ENCODE results near the gene F5. TPM values are rescaled to one million over a fixed set of nuclear protein-coding genes. Genes with fewer than 3 reads are reported as not detected.

F5 gene
- total RNA-seq, 1 donor from 2014 or later: 58.0 TPM

DNA sequence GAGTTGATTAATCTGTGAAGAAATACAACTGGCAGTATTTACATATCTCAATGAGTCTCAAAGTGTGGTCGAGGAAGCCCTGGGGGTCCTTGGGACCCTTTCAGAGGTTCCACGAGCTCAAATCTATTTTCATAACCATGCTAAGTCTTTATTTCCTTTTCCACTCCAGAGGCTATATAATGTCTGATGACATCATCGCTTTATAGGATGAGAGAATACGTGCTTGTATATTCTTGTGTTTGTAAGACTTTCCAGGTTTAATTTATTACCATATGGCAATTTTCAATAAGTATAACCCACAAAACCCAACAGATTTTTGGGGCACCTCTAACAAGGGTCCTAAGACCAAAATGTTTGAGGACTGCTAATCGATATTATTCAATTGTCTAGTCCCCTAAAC is 99.1 kb downstream of the F5 start:
- no peaks in the 10 kb centered on the region for H3K9me3 Mint-ChIP-seq
- H3K4me3 Mint-ChIP-seq: peak overlapping the region; percentile 94
- peaks cover 2% of the 10 kb centered on the region for H3K36me3 Mint-ChIP-seq (ENCODE audit: low read depth)
- peaks cover 67% of the 10 kb centered on the region for H3K4me1 Mint-ChIP-seq (ENCODE audit: low read depth)
- peak overlapping the region; percentile 89 for H3K27ac Mint-ChIP-seq
- intact Hi-C loops (cut with micrococcal nuclease): loop anchor here (5.0 to 10.0 kb wide), 9 partner anchors 205 to 2000 kb away; partner anchors contain the start of genes ATP1B1, DCAF6, KIFAP3 and MPC2
- H3K27me3 Mint-ChIP-seq (ENCODE audit: insufficient read depth): no peaks in the 10 kb centered on the region
- DNase-seq (ENCODE audit: low spot score): no peak

DNA sequence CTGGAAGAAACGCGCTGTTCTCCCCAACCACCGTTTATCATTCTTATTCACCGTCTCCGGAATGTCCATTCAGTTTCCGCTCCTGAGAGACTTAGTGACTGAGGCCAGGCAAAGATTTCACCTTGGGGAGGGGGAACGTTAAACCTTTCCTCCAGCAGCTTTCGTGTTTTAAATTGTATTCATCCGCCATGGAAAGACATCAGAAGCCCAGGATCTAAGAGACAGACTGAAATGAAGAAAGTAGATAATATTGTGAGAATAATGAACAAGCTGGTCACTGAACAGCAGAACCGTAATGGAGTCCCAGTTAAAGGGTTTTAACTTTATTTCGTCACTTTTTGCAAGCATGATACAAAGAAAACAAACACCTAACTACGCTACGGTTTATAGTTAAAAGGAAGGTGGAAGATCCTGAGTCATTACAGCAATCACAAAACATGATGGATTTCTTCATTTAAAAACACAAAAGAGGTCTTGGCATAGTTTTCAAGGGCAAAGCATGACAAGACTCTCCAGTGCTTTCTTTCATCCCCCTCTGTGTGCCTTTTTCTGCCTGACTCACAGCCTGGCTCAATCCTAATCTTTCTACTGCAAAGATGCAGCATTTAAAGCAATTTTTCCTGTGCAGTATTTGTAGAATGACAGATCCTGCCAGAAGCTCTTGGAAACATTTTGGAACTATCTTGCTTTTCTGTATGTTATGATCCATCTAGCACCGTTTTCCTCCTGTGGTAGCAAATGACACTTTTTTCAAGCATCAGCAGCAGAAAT is 99.8 kb downstream of the F5 start:
- peaks cover 60% of the 10 kb centered on the region for H3K4me1 Mint-ChIP-seq (ENCODE audit: low read depth)
- H3K4me3 Mint-ChIP-seq: peak overlapping the region; percentile 94
- H3K27ac Mint-ChIP-seq: peak overlapping the region; percentile 89
- DNase-seq (ENCODE audit: low spot score): no peak
- peaks cover 2% of the 10 kb centered on the region for H3K36me3 Mint-ChIP-seq (ENCODE audit: low read depth)
- H3K9me3 Mint-ChIP-seq: no peaks in the 10 kb centered on the region
- intact Hi-C loops (cut with micrococcal nuclease): loop anchor here (1.0 to 10.0 kb wide), 11 partner anchors 206 to 2001 kb away; partner anchors contain the start of genes ATP1B1, DCAF6, KIFAP3 and MPC2
- no peaks in the 10 kb centered on the region for H3K27me3 Mint-ChIP-seq (ENCODE audit: insufficient read depth)

DNA sequence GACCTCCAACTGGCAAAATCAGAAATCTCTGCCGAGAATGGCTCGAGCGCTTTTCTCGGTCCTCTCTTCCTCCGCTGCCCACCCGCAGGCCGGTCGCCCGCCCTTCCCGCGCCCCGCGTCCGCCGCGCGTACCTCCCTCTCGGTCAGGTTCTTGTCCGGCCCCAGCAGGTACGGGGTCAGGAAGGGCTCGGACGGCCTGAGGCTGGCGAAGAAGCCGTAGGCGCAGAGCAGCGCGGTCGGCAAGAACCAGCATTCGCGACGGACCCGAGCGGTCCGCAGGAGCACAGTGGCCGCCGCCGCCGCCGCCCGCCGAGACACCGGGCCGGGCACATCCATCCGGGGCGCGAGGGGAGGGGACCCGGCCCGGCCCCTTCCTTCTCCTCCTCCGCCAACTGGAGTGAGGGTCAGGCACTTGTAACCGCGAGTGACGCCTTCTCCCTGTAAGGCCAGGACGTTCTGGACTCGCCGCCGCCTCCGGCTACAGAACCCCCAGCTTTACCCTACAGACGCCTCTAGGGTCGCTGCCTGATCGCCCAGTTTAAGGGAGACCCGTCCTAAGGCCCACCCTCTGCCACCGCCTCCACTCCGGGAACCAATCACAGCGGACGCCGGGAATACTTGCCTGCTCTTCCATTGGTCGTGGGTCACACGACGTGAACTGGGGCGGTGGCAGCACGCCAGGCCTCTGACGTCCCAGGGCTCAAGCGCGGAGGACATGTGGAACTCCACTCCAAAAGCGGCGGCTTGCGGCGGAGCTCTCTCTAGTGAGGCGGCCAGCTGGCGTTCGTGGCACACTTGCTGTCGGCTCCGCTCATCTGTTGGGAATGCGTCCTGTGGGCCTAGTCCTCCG is 100.6 kb downstream of the F5 start, which contains the start of gene SLC19A2:
Gene SLC19A2, minus strand, starts transcription at position 514 of the 850 bp plus-strand sequence. Its CDS starts 178 bp downstream, at position 336.
- Mint-ChIP-seq H3K9me3 (no peaks in the 10 kb centered on the region), H3K4me3 (peak within 1 kb of the TSS; percentile 94), H3K27ac (peak within 1 kb of the TSS; percentile 89), H3K27me3 (ENCODE audit: insufficient read depth) (no peaks in the 10 kb centered on the region), H3K4me1 (ENCODE audit: low read depth) (peaks cover 68% of the 10 kb centered on the region), H3K36me3 (ENCODE audit: low read depth) (peaks cover 3% of the 10 kb centered on the region)
- intact Hi-C loops (cut with micrococcal nuclease): loop anchor here (1.0 to 10.0 kb wide), 17 partner anchors 21 to 2002 kb away; partner anchors contain the start of genes ATP1B1, CCDC181, DCAF6 and KIFAP3
- peak; percentile 93 for DNase-seq (ENCODE audit: low spot score)

DNA sequence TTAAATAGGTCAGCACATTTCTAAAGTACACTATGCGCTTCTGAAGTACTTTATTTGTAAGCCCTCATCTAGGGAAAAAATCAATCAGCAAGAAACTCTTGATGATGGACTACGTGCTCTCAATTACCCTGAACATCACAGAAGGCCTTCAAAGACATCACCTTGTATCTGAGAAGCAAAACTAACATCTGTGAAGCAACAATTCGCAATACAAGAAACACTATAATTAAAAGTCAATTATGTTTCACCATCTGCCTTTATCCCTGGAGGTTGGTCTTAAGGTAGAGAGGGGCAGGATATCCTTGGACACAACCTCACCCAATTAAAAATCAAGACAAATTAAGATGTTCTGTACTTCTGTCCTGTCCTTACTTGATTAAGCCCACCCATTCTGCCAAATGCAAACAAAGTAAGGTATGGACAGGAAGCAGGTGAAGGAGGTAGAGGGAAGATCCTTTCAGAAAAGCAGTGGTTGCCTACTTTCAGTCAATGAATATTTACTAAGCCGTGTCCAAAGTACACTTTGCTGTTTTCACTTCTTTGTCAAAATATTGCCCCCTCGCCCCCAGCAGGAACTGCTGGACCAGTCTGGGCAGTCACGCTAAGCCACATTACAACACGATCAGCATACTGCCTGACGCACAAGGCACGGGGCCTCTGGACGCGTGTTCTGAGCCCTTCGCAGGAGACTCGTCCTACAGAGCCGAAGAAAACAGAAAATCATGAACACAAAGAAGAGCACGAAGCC is 101.4 kb downstream of the F5 start:
- Mint-ChIP-seq H3K27ac (peak overlapping the region; percentile 88), H3K9me3 (no peaks in the 10 kb centered on the region), H3K27me3 (ENCODE audit: insufficient read depth) (no peaks in the 10 kb centered on the region), H3K36me3 (ENCODE audit: low read depth) (peaks cover 6% of the 10 kb centered on the region), H3K4me3 (peak overlapping the region; percentile 94), H3K4me1 (ENCODE audit: low read depth) (peaks cover 70% of the 10 kb centered on the region)
- no peak for DNase-seq (ENCODE audit: low spot score)
- intact Hi-C loops (cut with micrococcal nuclease): loop anchor here (1.0 to 10.0 kb wide), 15 partner anchors 20 to 2002 kb away; partner anchors contain the start of genes ATP1B1, CCDC181, DCAF6 and KIFAP3

DNA sequence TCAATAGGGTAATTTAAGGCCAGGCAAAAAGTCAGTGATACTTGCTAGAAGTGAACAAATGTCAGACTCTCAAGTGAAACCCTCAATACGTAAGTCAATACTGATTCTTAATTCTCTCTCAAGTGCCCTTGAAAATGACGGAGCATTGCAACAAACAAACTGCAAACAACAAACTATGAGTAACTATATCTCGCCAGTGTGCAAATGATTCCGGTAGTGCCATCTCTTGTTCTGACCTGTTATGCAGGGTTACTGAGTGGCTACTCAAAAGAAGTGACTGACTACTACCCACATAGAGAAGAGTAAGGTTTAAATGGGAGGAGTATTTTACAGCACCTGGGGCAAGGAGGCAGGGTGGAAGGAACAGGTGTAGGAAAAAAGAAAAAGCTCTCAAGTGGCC is 102.2 kb downstream of the F5 start:
- no peaks in the 10 kb centered on the region for H3K27me3 Mint-ChIP-seq (ENCODE audit: insufficient read depth)
- no peak for DNase-seq (ENCODE audit: low spot score)
- H3K4me1 Mint-ChIP-seq (ENCODE audit: low read depth): peaks cover 64% of the 10 kb centered on the region
- no peaks in the 10 kb centered on the region for H3K9me3 Mint-ChIP-seq
- peaks cover 6% of the 10 kb centered on the region for H3K36me3 Mint-ChIP-seq (ENCODE audit: low read depth)
- no peak overlapping the region for H3K27ac Mint-ChIP-seq
- intact Hi-C loops (cut with micrococcal nuclease): loop anchor here (2.0 to 10.0 kb wide), 5 partner anchors 19 to 1139 kb away; partner anchors contain the start of gene CCDC181
- peak overlapping the region; percentile 94 for H3K4me3 Mint-ChIP-seq

DNA sequence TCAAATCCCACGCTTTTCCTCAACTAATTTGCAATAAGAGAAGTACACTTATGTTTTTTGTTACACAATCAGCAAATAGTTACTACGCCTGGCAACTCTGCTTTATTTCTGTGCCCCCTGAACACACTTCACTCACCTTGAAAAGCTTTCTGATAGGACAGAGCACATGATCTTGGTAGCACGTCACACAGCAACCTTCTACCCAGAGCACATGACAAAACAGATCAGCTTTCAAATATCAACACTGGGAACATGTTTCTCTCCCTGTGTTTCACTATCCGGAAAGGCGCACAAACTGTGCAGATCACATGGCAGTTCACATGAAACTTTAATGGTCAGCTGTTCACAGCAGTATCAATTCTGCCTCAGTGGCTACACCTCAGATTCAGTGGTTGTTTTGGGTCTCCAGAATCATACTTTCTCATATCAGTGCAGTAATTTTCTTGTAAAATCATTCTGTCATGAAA is 102.7 kb downstream of the F5 start:
- DNase-seq (ENCODE audit: low spot score): no peak
- H3K27me3 Mint-ChIP-seq (ENCODE audit: insufficient read depth): no peaks in the 10 kb centered on the region
- peak overlapping the region; percentile 94 for H3K4me3 Mint-ChIP-seq
- no peaks in the 10 kb centered on the region for H3K9me3 Mint-ChIP-seq
- intact Hi-C loops (cut with micrococcal nuclease): loop anchor here (10.0 kb wide), 3 partner anchors 1019 to 1139 kb away; no protein-coding TSS in a partner anchor
- H3K4me1 Mint-ChIP-seq (ENCODE audit: low read depth): peaks cover 65% of the 10 kb centered on the region
- H3K27ac Mint-ChIP-seq: no peak overlapping the region
- peaks cover 6% of the 10 kb centered on the region for H3K36me3 Mint-ChIP-seq (ENCODE audit: low read depth)

DNA sequence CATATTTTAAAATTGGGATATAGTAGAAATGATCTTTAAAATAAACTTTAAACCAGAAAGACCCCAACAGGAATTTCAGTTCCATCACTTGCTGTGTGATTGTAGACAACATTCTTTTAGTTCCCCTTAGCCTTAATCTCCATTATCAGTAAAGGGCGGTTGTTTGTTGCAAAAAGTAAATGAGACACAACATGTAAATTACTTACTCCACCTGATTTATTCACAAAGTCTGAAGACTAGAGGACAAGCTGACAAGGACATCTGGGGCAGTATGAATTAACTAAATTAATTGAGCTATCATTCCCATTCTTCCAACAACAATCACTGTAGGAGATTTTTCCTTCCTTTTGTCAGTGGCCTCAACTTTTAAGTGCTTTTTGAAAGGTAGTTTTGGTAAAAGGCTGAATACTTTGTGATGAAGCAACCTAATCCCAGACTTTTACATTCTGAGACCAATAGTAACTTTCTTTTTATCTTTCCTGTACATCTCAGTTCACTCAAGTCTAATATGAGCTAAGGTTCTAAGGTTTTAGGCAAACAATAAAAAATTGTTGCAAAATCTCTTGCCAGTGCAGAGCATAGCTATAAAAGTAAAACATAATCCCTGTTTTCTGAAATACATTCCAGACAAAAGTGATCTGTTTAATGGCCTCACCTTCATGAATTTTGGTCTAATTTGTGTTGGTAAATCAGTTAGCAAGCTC is 106.8 kb downstream of the F5 start:
- H3K36me3 Mint-ChIP-seq (ENCODE audit: low read depth): peaks cover 13% of the 10 kb centered on the region
- intact Hi-C loops (cut with micrococcal nuclease): loop anchor here (10.0 kb wide), 3 partner anchors 1015 to 1135 kb away; no protein-coding TSS in a partner anchor
- H3K4me3 Mint-ChIP-seq: no peak overlapping the region
- peaks cover 44% of the 10 kb centered on the region for H3K4me1 Mint-ChIP-seq (ENCODE audit: low read depth)
- H3K9me3 Mint-ChIP-seq: no peaks in the 10 kb centered on the region
- no peak overlapping the region for H3K27ac Mint-ChIP-seq
- DNase-seq (ENCODE audit: low spot score): no peak
- no peaks in the 10 kb centered on the region for H3K27me3 Mint-ChIP-seq (ENCODE audit: insufficient read depth)

DNA sequence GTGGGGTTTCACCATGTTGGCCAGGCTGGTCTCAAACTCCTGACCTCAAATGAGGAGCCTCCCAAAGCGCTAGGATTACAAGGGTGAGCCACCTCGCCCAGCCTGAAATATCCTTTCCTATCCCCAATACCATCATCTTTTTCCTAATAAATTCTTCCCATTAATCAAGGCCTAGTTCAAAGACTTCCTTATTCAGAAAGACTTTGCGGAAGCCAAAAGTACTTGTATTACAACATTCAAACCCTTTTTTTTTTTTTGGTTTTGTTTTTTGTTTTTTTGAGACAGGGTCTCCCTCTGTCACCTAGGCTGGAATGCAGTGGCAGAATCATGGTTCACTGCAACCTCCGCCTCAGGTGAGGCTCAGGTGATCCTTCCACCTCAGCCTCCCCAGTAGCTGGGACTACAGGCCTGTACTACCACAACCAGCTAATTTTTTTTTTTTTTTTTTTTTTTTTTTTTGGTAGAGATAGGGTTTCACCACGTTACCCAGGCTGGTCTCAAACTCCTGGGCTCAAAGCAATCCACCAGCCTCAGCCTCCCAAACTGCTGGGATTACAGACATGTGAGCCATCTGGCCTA is 108.1 kb downstream of the F5 start:
- Mint-ChIP-seq H3K4me3 (no peak overlapping the region), H3K27ac (no peak overlapping the region), H3K36me3 (ENCODE audit: low read depth) (peaks cover 11% of the 10 kb centered on the region), H3K27me3 (ENCODE audit: insufficient read depth) (no peaks in the 10 kb centered on the region), H3K4me1 (ENCODE audit: low read depth) (peaks cover 30% of the 10 kb centered on the region), H3K9me3 (no peaks in the 10 kb centered on the region)
- no peak for DNase-seq (ENCODE audit: low spot score)
- intact Hi-C loops (cut with micrococcal nuclease): no loop called here

DNA sequence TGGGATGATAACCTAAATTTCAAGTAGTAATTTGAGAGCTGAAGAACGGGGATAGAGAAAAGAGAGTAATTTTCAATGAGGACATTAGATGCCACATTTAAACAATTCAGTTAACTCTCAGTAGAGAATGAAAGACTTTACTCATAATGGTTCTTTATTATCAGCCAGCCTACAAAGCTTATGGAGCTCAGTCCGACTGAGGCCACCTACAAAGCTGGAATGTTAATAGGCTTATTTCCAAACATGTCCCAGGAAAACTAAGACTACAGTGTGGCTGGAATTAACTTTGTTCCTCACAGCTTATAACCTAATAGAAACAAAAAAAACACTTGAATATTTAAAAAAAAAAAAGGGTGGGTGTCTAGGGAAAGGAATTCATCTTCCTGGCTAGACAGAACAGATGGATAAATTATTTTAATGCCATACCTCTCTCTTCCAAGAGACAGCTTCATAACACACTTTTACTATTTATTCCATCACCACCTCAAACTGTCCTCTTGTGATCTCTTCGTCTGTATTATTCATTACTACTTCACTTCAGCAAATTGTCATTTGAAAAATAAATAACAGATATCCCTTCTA is 110.4 kb downstream of the F5 start:
- intact Hi-C loops (cut with micrococcal nuclease): no loop called here
- no peak overlapping the region for H3K27ac Mint-ChIP-seq
- no peak for DNase-seq (ENCODE audit: low spot score)
- H3K4me3 Mint-ChIP-seq: no peak overlapping the region
- H3K9me3 Mint-ChIP-seq: no peaks in the 10 kb centered on the region
- H3K36me3 Mint-ChIP-seq (ENCODE audit: low read depth): peaks cover 11% of the 10 kb centered on the region
- peaks cover 17% of the 10 kb centered on the region for H3K4me1 Mint-ChIP-seq (ENCODE audit: low read depth)
- H3K27me3 Mint-ChIP-seq (ENCODE audit: insufficient read depth): no peaks in the 10 kb centered on the region

DNA sequence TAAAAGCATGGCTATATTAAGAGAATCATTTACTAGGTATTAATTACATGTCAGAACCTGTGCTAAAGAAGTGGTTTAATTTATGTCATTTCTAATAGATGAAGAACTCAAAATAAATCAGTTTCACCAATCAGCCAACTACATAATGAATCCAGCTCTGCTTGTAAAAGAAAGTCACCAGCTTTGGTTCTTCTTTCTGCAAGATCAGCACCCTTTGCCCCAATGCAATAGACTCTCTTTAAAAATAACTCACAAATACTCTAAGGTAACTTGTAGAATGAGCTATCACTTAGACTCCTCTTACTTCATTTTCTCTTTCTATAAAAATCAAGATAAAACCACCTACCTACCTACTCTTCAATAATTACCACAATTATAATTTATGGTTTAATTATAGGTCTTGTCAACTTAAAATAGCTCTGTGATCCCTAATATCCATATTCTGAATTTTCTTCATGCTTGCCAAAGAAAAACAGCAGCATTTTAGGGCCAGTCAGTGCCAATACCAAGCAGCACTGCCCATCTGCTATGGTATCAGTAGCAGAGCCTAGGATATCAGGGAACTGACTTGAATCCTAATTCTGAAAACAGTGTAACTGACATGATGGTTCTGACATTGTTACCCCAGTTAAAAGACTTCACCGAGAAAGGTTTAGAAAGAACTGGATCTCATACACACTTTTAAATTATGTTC is 111.8 kb downstream of the F5 start:
- no peak overlapping the region for H3K27ac Mint-ChIP-seq
- intact Hi-C loops (cut with micrococcal nuclease): no loop called here
- peaks cover 12% of the 10 kb centered on the region for H3K4me1 Mint-ChIP-seq (ENCODE audit: low read depth)
- peaks cover 7% of the 10 kb centered on the region for H3K36me3 Mint-ChIP-seq (ENCODE audit: low read depth)
- no peak overlapping the region for H3K4me3 Mint-ChIP-seq
- no peak for DNase-seq (ENCODE audit: low spot score)
- no peaks in the 10 kb centered on the region for H3K27me3 Mint-ChIP-seq (ENCODE audit: insufficient read depth)
- H3K9me3 Mint-ChIP-seq: no peaks in the 10 kb centered on the region

DNA sequence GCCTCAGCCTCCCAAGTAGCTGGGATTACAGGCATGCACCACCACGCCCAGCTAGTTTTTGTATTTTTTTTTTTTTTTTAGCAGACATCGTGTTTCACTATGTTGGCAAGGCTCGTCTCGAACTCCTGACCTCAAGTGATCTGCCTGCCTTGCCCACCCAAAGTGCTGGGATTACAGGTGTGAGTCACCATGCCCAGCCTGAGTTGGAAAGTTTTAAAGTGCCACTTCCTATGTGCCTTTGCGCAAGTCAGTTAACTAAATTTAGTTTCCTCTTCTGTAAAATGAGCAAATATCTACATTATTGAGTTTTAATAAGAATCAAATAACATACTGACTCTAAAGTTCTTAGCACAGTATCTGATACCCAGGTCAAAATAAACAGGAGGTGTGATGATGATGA is 112.9 kb downstream of the F5 start:
- Mint-ChIP-seq H3K36me3 (ENCODE audit: low read depth) (peaks cover 9% of the 10 kb centered on the region), H3K27ac (no peak overlapping the region), H3K9me3 (no peaks in the 10 kb centered on the region), H3K4me1 (ENCODE audit: low read depth) (peaks cover 8% of the 10 kb centered on the region), H3K4me3 (no peak overlapping the region), H3K27me3 (ENCODE audit: insufficient read depth) (no peaks in the 10 kb centered on the region)
- no peak for DNase-seq (ENCODE audit: low spot score)
- intact Hi-C loops (cut with micrococcal nuclease): no loop called here

All from activated T-helper 1 cell treated with anti-CD3 and anti-CD28 coated beads, Interleukin-12 subunit alpha, Interleukin-12 subunit beta, Interleukin-2, Interleukin-4 antibody, amounts not matched to agents 30 ng/mL and 10 ng/mL and 1 ng/mL, durations not matched to agents 14 hours and 24 hours and 36 hours (primary cell).